Measurements from ENCODE around the gene SAP30L.

Gene SAP30L

GRCh38 chr5:154430466-154430865, 15.3 kb upstream of the SAP30L start:
- POLR2A ChIA-PET: interaction anchor here (1.2 kb wide), 1 partner anchor 14 kb away, joined by 3 read pairs; no protein-coding TSS in a partner anchor
- H3K27ac ChIP-seq (ENCODE audit: insufficient read depth in 1 of 2, low read depth in 1 of 2, low read length in 2 of 2, poor library complexity in 1 of 2, severe bottlenecking in 2 of 2): no peak overlapping the region
- H3K4me1 ChIP-seq (ENCODE audit: control extremely low read depth in 1 of 4, control insufficient read depth in 4 of 4, insufficient read depth in 4 of 4, low read length in 3 of 4): peaks cover 0 to 4% (median 0%) of the 10 kb centered on the region in 4 experiments
- no peaks in the 10 kb centered on the region for H3K9me3 ChIP-seq (ENCODE audit: control extremely low read depth in 1 of 5, control insufficient read depth in 4 of 5, insufficient read depth in 2 of 5, low read depth in 1 of 5, low read length in 4 of 5)
- WGBS (ENCODE audit: insufficient coverage): 100% methylated on average over 1 of the region's 4 CpGs
- H3K4me3 ChIP-seq (ENCODE audit: control insufficient read depth in 1 of 7, extremely low read depth in 1 of 7, insufficient read depth in 4 of 7, low read depth in 2 of 7, low read length in 6 of 7): no peak overlapping the region
- H3K27me3 ChIP-seq (replicated peaks in 2 of 5; ENCODE audit: control insufficient read depth in 4 of 5, insufficient read depth in 5 of 5, low read length in 4 of 5): no peaks in the 10 kb centered on the region
- DNase-seq: no peak
- peaks cover 0 to 8% (median 4%) of the 10 kb centered on the region in 4 experiments for H3K36me3 ChIP-seq (ENCODE audit: control insufficient read depth in 4 of 4, insufficient read depth in 4 of 4, low read length in 3 of 4)
- CTCF ChIA-PET: interaction anchor here (0.6 to 3.4 kb wide), 6 partner anchors 9 to 179 kb away, joined by 3 to 18 read pairs (median 4); no protein-coding TSS in a partner anchor

GRCh38 chr5:154430961-154431630, 14.7 kb upstream of the SAP30L start:
- ChIA-PET POLR2A (interaction anchor here (1.2 kb wide), 1 partner anchor 14 kb away, joined by 3 read pairs; no protein-coding TSS in a partner anchor), CTCF (interaction anchor here (0.6 to 3.4 kb wide), 5 partner anchors 10 to 179 kb away, joined by 3 to 18 read pairs (median 5); no protein-coding TSS in a partner anchor)
- Histone ChIP-seq H3K4me1 (ENCODE audit: control extremely low read depth in 1 of 4, control insufficient read depth in 4 of 4, insufficient read depth in 4 of 4, low read length in 3 of 4) (peaks cover 0 to 4% (median 0%) of the 10 kb centered on the region in 4 experiments), H3K27me3 (replicated peaks in 2 of 5; ENCODE audit: control insufficient read depth in 4 of 5, insufficient read depth in 5 of 5, low read length in 4 of 5) (no peaks in the 10 kb centered on the region), H3K4me3 (ENCODE audit: control insufficient read depth in 1 of 7, extremely low read depth in 1 of 7, insufficient read depth in 4 of 7, low read depth in 2 of 7, low read length in 6 of 7) (no peak overlapping the region), H3K36me3 (ENCODE audit: control insufficient read depth in 4 of 4, insufficient read depth in 4 of 4, low read length in 3 of 4) (peaks cover 3 to 14% (median 7%) of the 10 kb centered on the region in 4 experiments), H3K9me3 (ENCODE audit: control extremely low read depth in 1 of 5, control insufficient read depth in 4 of 5, insufficient read depth in 2 of 5, low read depth in 1 of 5, low read length in 4 of 5) (no peaks in the 10 kb centered on the region), H3K27ac (ENCODE audit: insufficient read depth in 1 of 2, low read depth in 1 of 2, low read length in 2 of 2, poor library complexity in 1 of 2, severe bottlenecking in 2 of 2) (no peak overlapping the region)
- WGBS (ENCODE audit: insufficient coverage): 94% methylated on average over 4 of the region's 4 CpGs
- no peak for DNase-seq

- peaks cover 3 to 32% (median 23%) of the 10 kb centered on the region in 4 experiments for H3K36me3 ChIP-seq (ENCODE audit: control insufficient read depth in 4 of 4, insufficient read depth in 4 of 4, low read length in 3 of 4)
- 100% methylated on average over 1 of the region's 3 CpGs for WGBS (ENCODE audit: insufficient coverage)
Observed at GRCh38 chr5:154435226-154435625, 10.6 kb upstream of the SAP30L start.

GRCh38 chr5:154437281-154437965, 8.4 kb upstream of the SAP30L start:
- Histone ChIP-seq H3K27ac (ENCODE audit: insufficient read depth in 1 of 2, low read depth in 1 of 2, low read length in 2 of 2, poor library complexity in 1 of 2, severe bottlenecking in 2 of 2) (no peak overlapping the region), H3K4me1 (ENCODE audit: control extremely low read depth in 1 of 4, control insufficient read depth in 4 of 4, insufficient read depth in 4 of 4, low read length in 3 of 4) (no peaks in the 10 kb centered on the region), H3K36me3 (ENCODE audit: control insufficient read depth in 4 of 4, insufficient read depth in 4 of 4, low read length in 3 of 4) (peaks cover 6 to 51% (median 36%) of the 10 kb centered on the region in 4 experiments), H3K4me3 (ENCODE audit: control insufficient read depth in 1 of 7, extremely low read depth in 1 of 7, insufficient read depth in 4 of 7, low read depth in 2 of 7, low read length in 6 of 7) (no peak overlapping the region), H3K27me3 (replicated peaks in 2 of 5; ENCODE audit: control insufficient read depth in 4 of 5, insufficient read depth in 5 of 5, low read length in 4 of 5) (no peaks in the 10 kb centered on the region), H3K9me3 (ENCODE audit: control extremely low read depth in 1 of 5, control insufficient read depth in 4 of 5, insufficient read depth in 2 of 5, low read depth in 1 of 5, low read length in 4 of 5) (no peaks in the 10 kb centered on the region)
- 97% methylated on average over 4 of the region's 5 CpGs for WGBS (ENCODE audit: insufficient coverage)
- ChIA-PET CTCF (no interaction called here), POLR2A (no interaction called here)
- DNase-seq: no peak

More at GRCh38 chr5:154435226-154435625, 10.6 kb upstream of the SAP30L start:
- no peak for DNase-seq
- Histone ChIP-seq H3K4me3 (ENCODE audit: control insufficient read depth in 1 of 7, extremely low read depth in 1 of 7, insufficient read depth in 4 of 7, low read depth in 2 of 7, low read length in 6 of 7) (no peak overlapping the region), H3K9me3 (ENCODE audit: control extremely low read depth in 1 of 5, control insufficient read depth in 4 of 5, insufficient read depth in 2 of 5, low read depth in 1 of 5, low read length in 4 of 5) (no peaks in the 10 kb centered on the region), H3K27me3 (replicated peaks in 2 of 5; ENCODE audit: control insufficient read depth in 4 of 5, insufficient read depth in 5 of 5, low read length in 4 of 5) (no peaks in the 10 kb centered on the region), H3K4me1 (ENCODE audit: control extremely low read depth in 1 of 4, control insufficient read depth in 4 of 4, insufficient read depth in 4 of 4, low read length in 3 of 4) (no peaks in the 10 kb centered on the region), H3K27ac (ENCODE audit: insufficient read depth in 1 of 2, low read depth in 1 of 2, low read length in 2 of 2, poor library complexity in 1 of 2, severe bottlenecking in 2 of 2) (no peak overlapping the region)
- POLR2A ChIA-PET: no interaction called here
- CTCF ChIA-PET: no interaction called here

- no peak for DNase-seq
- Histone ChIP-seq H3K4me3 (ENCODE audit: control insufficient read depth in 1 of 7, extremely low read depth in 1 of 7, insufficient read depth in 4 of 7, low read depth in 2 of 7, low read length in 6 of 7) (no peak overlapping the region), H3K36me3 (ENCODE audit: control insufficient read depth in 4 of 4, insufficient read depth in 4 of 4, low read length in 3 of 4) (peaks cover 6 to 43% (median 33%) of the 10 kb centered on the region in 4 experiments), H3K27ac (ENCODE audit: insufficient read depth in 1 of 2, low read depth in 1 of 2, low read length in 2 of 2, poor library complexity in 1 of 2, severe bottlenecking in 2 of 2) (no peak overlapping the region), H3K4me1 (ENCODE audit: control extremely low read depth in 1 of 4, control insufficient read depth in 4 of 4, insufficient read depth in 4 of 4, low read length in 3 of 4) (peaks cover 8 to 15% (median 10%) of the 10 kb centered on the region in 4 experiments), H3K9me3 (ENCODE audit: control extremely low read depth in 1 of 5, control insufficient read depth in 4 of 5, insufficient read depth in 2 of 5, low read depth in 1 of 5, low read length in 4 of 5) (no peaks in the 10 kb centered on the region), H3K27me3 (replicated peaks in 2 of 5; ENCODE audit: control insufficient read depth in 4 of 5, insufficient read depth in 5 of 5, low read length in 4 of 5) (no peaks in the 10 kb centered on the region)
- CTCF ChIA-PET: interaction anchor here (1.4 to 1.6 kb wide), 2 partner anchors 11 to 28 kb away, joined by 4 to 5 read pairs; no protein-coding TSS in a partner anchor
- POLR2A ChIA-PET: no interaction called here
- 96% methylated on average over 5 of the region's 5 CpGs for WGBS (ENCODE audit: insufficient coverage)
Observed at GRCh38 chr5:154440540-154440939, 5.3 kb upstream of the SAP30L start.

GRCh38 chr5:154442801-154443200, 3.0 kb upstream of the SAP30L start:
- Histone ChIP-seq H3K4me3 (ENCODE audit: control insufficient read depth in 1 of 7, extremely low read depth in 1 of 7, insufficient read depth in 4 of 7, low read depth in 2 of 7, low read length in 6 of 7) (no peak overlapping the region), H3K27ac (ENCODE audit: insufficient read depth in 1 of 2, low read depth in 1 of 2, low read length in 2 of 2, poor library complexity in 1 of 2, severe bottlenecking in 2 of 2) (no peak overlapping the region), H3K36me3 (ENCODE audit: control insufficient read depth in 4 of 4, insufficient read depth in 4 of 4, low read length in 3 of 4) (peaks cover 3 to 32% (median 24%) of the 10 kb centered on the region in 4 experiments), H3K27me3 (replicated peaks in 2 of 5; ENCODE audit: control insufficient read depth in 4 of 5, insufficient read depth in 5 of 5, low read length in 4 of 5) (no peaks in the 10 kb centered on the region), H3K4me1 (ENCODE audit: control extremely low read depth in 1 of 4, control insufficient read depth in 4 of 4, insufficient read depth in 4 of 4, low read length in 3 of 4) (peaks cover 15 to 29% (median 21%) of the 10 kb centered on the region in 4 experiments), H3K9me3 (ENCODE audit: control extremely low read depth in 1 of 5, control insufficient read depth in 4 of 5, insufficient read depth in 2 of 5, low read depth in 1 of 5, low read length in 4 of 5) (no peaks in the 10 kb centered on the region)
- DNase-seq: no peak
- ChIA-PET POLR2A (no interaction called here), CTCF (no interaction called here)
- no CpG with 5 or more reads among the region's 1 CpG for WGBS (ENCODE audit: insufficient coverage)

All from common myeloid progenitor, CD34-positive (primary cell).